Measurements from ENCODE around the gene SKP1. TPM values are rescaled to one million over a fixed set of nuclear protein-coding genes. Genes with fewer than 3 reads are reported as not detected.
"Not testable (repeated sequence)": the region's sequence is repeated elsewhere in the genome, so short reads cannot be mapped to it uniquely, and the experiment has no call there.

SKP1 gene
- total RNA-seq, 1 donor from 2014 or later = 233 TPM

DNA sequence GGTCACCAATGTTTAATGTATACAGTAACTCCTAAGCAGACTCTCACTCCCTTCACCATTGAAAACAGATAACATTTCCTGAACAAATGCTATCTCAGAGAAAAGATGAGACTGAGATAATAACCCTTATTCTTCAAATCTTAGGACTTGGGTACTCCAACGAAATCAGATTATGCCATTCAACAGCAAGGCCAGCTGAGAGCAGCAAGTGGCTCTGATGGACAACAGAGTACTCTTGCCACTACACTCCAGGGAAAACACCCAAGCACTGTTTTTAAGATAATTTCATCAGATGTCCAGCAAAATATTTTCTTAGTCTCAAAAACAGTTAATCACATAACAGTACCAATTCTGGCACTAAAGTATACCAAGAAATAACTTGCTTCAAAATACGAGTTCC, 39.0 kb upstream of the SKP1 start:
- Histone ChIP-seq H3K27me3 (ENCODE audit: control insufficient read depth, insufficient read depth, low read length) (no peaks in the 10 kb centered on the region), H3K36me3 (ENCODE audit: control insufficient read depth, insufficient read depth, low read length) (no peaks in the 10 kb centered on the region), H3K4me3 (ENCODE audit: low read depth, low read length) (no peak overlapping the region)
- DNase-seq (ENCODE audit: low read depth) = no peak
- TF ChIP-seq, protein P1, sequence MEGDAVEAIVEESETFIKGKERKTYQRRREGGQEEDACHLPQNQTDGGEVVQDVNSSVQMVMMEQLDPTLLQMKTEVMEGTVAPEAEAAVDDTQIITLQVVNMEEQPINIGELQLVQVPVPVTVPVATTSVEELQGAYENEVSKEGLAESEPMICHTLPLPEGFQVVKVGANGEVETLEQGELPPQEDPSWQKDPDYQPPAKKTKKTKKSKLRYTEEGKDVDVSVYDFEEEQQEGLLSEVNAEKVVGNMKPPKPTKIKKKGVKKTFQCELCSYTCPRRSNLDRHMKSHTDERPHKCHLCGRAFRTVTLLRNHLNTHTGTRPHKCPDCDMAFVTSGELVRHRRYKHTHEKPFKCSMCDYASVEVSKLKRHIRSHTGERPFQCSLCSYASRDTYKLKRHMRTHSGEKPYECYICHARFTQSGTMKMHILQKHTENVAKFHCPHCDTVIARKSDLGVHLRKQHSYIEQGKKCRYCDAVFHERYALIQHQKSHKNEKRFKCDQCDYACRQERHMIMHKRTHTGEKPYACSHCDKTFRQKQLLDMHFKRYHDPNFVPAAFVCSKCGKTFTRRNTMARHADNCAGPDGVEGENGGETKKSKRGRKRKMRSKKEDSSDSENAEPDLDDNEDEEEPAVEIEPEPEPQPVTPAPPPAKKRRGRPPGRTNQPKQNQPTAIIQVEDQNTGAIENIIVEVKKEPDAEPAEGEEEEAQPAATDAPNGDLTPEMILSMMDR (IDR thresholded peaks at IDR 0.05; ENCODE audit: insufficient read depth, low read length, poor library complexity, severe bottlenecking) = no peak

DNA sequence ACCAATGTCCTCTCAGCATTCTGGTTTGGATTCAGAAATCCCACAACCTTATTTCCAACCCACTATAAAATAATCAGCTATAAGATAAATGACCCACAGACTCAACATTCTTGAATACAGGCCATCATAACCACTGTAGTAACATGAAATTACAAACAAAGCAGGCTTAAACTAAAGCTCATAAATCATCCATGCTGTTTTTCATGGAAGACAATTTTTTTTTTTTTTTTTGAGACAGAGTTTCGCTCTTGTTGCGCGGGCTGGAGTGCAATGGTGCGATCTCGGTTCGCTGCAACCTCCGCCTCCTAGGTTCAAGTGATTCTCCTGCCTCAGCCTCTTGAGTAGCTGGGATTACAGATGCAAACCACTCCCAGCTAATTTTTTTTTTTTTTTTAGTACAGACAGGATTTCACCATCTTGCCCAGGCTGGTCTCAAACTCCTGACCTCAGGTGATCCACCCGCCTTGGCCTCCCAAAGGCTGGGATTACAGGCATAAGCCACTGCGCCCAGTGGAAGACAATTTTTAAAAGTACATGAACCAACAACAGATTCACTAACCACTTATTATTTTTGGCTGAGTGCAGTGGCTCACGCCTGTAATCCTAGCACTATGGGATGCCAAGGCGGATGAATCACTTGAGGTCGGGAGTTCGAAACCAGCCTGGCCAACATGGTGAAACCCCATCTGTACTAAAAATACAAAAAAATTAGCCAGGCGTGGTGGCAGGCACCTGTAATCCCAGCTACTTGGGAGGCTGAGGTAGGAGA, 34.7 kb upstream of the SKP1 start:
- DNase-seq (ENCODE audit: low read depth); H3K4me3 ChIP-seq (ENCODE audit: low read depth, low read length); H3K27me3 ChIP-seq (ENCODE audit: control insufficient read depth, insufficient read depth, low read length); H3K36me3 ChIP-seq (ENCODE audit: control insufficient read depth, insufficient read depth, low read length): not testable (repeated sequence)

DNA sequence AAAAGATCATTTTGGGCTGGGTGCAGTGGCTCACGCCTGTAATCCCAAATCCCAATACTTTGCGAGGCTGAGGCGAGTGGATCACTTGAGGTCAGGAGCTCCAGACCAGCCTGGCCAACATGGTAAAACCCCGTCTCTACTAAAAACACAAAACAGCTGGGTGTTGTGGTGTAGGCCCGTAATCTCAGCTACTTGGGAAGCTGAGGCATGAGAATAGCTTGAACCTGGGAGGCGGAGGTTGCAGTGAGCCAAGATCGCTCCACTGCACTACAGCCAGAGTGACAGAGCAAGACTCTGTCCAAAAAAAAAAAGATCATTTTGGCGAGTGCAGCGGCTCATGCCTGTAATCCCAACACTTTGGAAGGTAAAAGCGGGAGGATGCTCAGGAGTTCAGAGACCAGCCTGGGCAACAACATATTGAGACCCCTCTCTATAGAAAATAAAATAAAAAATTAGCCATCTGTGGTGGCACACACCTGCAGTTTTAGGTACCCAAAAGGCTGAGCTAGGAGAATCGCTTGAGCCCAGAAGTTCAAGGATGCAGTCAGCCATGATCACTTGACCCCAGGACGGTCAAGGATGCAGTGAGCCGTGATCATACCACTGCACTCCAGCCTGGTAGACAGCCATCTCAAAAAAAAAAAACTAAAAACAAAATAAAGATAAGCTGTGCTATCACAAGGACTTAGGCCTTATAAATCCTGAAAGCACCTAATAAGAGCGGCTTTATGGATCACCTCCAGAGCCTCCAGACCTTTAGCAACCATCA, 32.9 kb upstream of the SKP1 start:
- no peak for DNase-seq (ENCODE audit: low read depth)
- no peaks in the 10 kb centered on the region for H3K36me3 ChIP-seq (ENCODE audit: control insufficient read depth, insufficient read depth, low read length)
- no peak overlapping the region for H3K4me3 ChIP-seq (ENCODE audit: low read depth, low read length)
- TF ChIP-seq, protein P1 (IDR thresholded peaks at IDR 0.05; ENCODE audit: insufficient read depth, low read length, poor library complexity, severe bottlenecking) = no peak
- H3K27me3 ChIP-seq (ENCODE audit: control insufficient read depth, insufficient read depth, low read length) = no peaks in the 10 kb centered on the region

DNA sequence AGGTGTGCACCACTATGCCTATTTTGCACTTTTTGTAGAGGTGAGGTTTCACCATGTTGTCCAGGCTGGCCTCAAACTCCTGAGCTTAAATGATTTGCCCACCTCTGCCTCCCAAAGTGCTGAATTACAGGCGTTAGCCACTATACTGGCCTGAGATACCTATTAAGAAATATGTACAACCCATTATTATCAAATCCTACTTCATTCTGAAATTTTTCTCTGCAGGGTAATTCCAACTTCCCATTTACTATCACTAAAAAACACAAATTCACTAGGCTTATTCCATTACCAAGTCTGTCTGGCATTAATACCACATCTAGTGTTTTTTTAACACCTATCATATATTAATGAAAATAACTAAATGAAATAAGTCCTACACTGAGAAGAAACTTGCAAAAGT, 30.9 kb upstream of the SKP1 start:
- no peak overlapping the region for H3K4me3 ChIP-seq (ENCODE audit: low read depth, low read length)
- no peaks in the 10 kb centered on the region for H3K36me3 ChIP-seq (ENCODE audit: control insufficient read depth, insufficient read depth, low read length)
- TF ChIP-seq, protein P1 (IDR thresholded peaks at IDR 0.05; ENCODE audit: insufficient read depth, low read length, poor library complexity, severe bottlenecking) = no peak
- DNase-seq (ENCODE audit: low read depth) = no peak
- no peaks in the 10 kb centered on the region for H3K27me3 ChIP-seq (ENCODE audit: control insufficient read depth, insufficient read depth, low read length)

DNA sequence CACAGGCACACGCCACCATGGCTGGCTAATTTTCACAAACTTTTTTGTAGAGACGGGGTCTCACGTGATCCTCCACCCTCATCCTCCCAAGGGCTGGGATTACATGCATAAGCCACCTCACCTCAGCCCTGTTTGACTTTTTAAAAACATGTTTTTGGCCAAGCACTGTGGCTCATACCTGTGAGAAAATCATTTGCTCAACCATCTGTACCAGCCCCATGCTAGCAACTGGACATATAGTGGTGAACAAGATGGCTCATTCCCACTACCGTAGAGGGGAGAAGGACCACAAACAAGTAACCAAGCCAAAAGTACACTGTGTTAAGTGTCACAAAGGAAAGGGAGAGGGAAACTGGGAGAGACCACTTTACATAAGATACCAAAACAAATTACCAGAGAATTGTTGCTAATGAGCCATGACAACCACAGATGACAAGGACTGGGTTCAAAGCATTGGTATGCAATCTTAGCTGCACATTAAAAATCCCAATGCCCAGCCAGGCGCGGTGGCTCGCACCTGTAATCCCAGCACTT, 29.9 kb upstream of the SKP1 start:
- DNase-seq (ENCODE audit: low read depth) = no peak
- no peaks in the 10 kb centered on the region for H3K36me3 ChIP-seq (ENCODE audit: control insufficient read depth, insufficient read depth, low read length)
- TF ChIP-seq, protein P1 (IDR thresholded peaks at IDR 0.05; ENCODE audit: insufficient read depth, low read length, poor library complexity, severe bottlenecking) = no peak
- no peak overlapping the region for H3K4me3 ChIP-seq (ENCODE audit: low read depth, low read length)
- H3K27me3 ChIP-seq (ENCODE audit: control insufficient read depth, insufficient read depth, low read length) = no peaks in the 10 kb centered on the region

DNA sequence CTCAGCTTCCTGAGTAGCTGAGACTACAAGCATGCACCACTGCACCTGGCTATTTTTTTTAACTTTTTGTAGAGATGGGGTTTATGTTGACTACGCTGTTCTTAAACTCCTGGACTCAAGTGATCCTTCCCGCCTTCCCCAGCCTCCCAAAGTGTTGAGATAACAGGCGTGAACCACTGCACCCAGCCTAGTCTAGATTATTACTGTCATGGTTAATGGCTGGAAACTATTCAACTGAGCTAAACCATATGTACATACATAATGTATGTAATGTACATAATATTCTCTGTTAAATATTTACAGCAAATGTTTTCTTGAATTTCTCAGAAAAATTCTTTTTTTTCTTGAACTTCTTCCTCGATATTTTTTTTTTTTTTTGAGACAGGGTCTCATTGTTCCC, 27.8 kb upstream of the SKP1 start:
- Histone ChIP-seq H3K4me3 (ENCODE audit: low read depth, low read length) (no peak overlapping the region), H3K36me3 (ENCODE audit: control insufficient read depth, insufficient read depth, low read length) (no peaks in the 10 kb centered on the region), H3K27me3 (ENCODE audit: control insufficient read depth, insufficient read depth, low read length) (no peaks in the 10 kb centered on the region)
- no peak for DNase-seq (ENCODE audit: low read depth)
- TF ChIP-seq, protein P1 (IDR thresholded peaks at IDR 0.05; ENCODE audit: insufficient read depth, low read length, poor library complexity, severe bottlenecking) = no peak
